ENCODE data around the gene TNP2.
"Not testable (repeated sequence)": the region's sequence is repeated elsewhere in the genome, so short reads cannot be mapped to it uniquely, and the experiment has no call there.

TNP2 gene

DNA sequence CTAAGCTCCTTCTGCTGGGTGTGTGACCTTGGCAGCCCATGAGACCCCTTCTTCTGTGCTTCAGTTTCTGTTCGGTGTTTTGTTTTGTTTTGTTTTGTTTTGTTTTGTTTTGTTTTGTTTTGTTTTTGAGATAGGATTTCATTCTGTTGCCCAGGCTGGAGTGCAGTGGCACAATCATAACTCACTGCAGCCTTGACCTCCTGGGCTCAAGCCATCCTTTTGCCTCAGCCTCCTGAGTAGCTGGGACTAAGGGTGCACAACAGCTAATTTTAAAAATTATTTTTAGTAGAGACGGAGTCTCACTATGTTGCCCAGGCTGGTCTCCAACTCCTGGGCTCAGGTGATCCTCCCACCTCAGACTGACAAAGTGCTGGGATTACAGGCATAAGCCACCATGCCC is 48.6 kb downstream of the TNP2 start:
- not testable (repeated sequence) for DNase-seq (ENCODE audit: low read depth)

- peak; percentile 17 for DNase-seq (ENCODE audit: low read depth)
These were observed 49.9 kb downstream of the TNP2 start for GRCh38 chr16:11219178-11219577.

- DNase-seq (ENCODE audit: low read depth): no peak
These were observed 50.5 kb downstream of the TNP2 start for GRCh38 chr16:11218604-11218962.
